Lower leg skin (tissue), 3 donors: ENCODE measurements around the gene GPATCH1.

Experiments
- CTCF ChIP-seq, 3 donors: fragments of 450-650 bp; IDR thresholded peaks; one replicate each; pipeline ENCODE4 v1.5.1; 2016; ENCODE audit warnings: antibody characterized with exemption in 3 of 3, mild to moderate bottlenecking in 3 of 3, moderate library complexity in 2 of 3
- POLR2A ChIP-seq, 2 donors: fragments of 450-650 bp; IDR thresholded peaks; one replicate each; pipeline ENCODE4 v1.6.1; 2016 to 2017; ENCODE audit warnings: antibody characterized with exemption in 2 of 2, mild to moderate bottlenecking in 1 of 2, moderate library complexity in 1 of 2

DNA sequence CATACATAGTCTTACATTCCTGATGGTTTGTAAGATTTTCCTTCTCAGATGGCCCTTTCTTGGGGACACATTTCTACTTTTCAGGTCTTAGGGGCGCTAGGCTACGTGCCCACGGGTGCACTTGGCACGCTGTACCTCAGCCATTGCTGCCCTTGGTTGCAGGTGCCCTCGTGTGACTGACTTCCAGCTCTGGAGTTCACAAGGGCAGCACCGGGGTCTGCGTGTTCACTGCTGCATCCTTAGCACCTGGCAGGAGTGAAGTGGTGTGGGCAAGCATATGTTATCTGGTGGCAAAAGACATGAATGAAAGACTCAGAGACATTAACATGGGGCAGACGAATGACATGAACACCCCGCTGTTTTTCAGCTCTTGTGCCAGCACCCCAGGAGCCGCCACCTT is 37.7 kb downstream of the GPATCH1 start:
- no peak for TF ChIP-seq POLR2A (IDR thresholded peaks at IDR 0.05)
- TF ChIP-seq CTCF (IDR thresholded peaks at IDR 0.05) = no peak
